BJ (cell line): Measurements from ENCODE around the gene CLDN4. TPM values are rescaled to one million over a fixed set of nuclear protein-coding genes. Genes with fewer than 3 reads are reported as not detected.
"Not testable (repeated sequence)": the region's sequence is repeated elsewhere in the genome, so short reads cannot be mapped to it uniquely, and the experiment has no call there.

ENCODE experiments used
- CTCF ChIA-PET: fragments of 350-600 bp; formaldehyde crosslinking; extraction: SDS; loops from one replicate; lab custom pipeline; 2021; ENCODE audit warnings: antibody characterized with exemption, inconsistent platforms; lab: Yijun Ruan, JAX
- POLR2A ChIA-PET: fragments of 300-600 bp; sonication (Branson Sonifier 250); formaldehyde crosslinking; extraction: SDS; loops from one replicate; lab custom pipeline; 2021; ENCODE audit warnings: antibody characterized with exemption; lab: Charles Lee
- DNase-seq: peaks from one replicate; pipeline ENCODE4 v3.0.0-alpha.2; 2011; ENCODE audit warnings: low read depth
- H3K27me3 ChIP-seq: 2 replicates; pipeline ENCODE4 v1.6.0; 2011; ENCODE audit warnings: low read length; ENCODE audit not compliant: control insufficient read depth, insufficient read depth
- H3K36me3 ChIP-seq: 2 replicates; pipeline ENCODE4 v1.5.1; 2011; ENCODE audit warnings: low read length; ENCODE audit not compliant: control insufficient read depth, insufficient read depth
- H3K4me3 ChIP-seq: 2 replicates; pipeline ENCODE4 v1.5.1; 2011; ENCODE audit warnings: low read depth, mild to moderate bottlenecking, control low read depth, low read length
- polyA plus RNA-seq: library from polyadenylated mRNA; depleted of rRNA; stranded (reverse); fragments of >200 nt; gene quantifications from 2 replicates; pipeline ENCODE4 v1.2.3, GENCODE V29; 2011
- TF ChIP-seq, protein P1 (sequence below): IDR thresholded peaks from 2 replicates; pipeline ENCODE4 v1.5.1; 2011; ENCODE audit warnings: low read depth, mild to moderate bottlenecking, control low read depth, inconsistent platforms, low read length, moderate library complexity; ENCODE audit not compliant: insufficient read depth

CLDN4 gene
- polyA plus RNA-seq, 1 experiment: 0.18 TPM

GRCh38 chr7:73834626-73835191, 3.9 kb downstream of the CLDN4 start:
- TF ChIP-seq, protein P1, sequence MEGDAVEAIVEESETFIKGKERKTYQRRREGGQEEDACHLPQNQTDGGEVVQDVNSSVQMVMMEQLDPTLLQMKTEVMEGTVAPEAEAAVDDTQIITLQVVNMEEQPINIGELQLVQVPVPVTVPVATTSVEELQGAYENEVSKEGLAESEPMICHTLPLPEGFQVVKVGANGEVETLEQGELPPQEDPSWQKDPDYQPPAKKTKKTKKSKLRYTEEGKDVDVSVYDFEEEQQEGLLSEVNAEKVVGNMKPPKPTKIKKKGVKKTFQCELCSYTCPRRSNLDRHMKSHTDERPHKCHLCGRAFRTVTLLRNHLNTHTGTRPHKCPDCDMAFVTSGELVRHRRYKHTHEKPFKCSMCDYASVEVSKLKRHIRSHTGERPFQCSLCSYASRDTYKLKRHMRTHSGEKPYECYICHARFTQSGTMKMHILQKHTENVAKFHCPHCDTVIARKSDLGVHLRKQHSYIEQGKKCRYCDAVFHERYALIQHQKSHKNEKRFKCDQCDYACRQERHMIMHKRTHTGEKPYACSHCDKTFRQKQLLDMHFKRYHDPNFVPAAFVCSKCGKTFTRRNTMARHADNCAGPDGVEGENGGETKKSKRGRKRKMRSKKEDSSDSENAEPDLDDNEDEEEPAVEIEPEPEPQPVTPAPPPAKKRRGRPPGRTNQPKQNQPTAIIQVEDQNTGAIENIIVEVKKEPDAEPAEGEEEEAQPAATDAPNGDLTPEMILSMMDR: no peak
- no peaks in the 10 kb centered on the region for H3K27me3 ChIP-seq
- ChIA-PET POLR2A (no interaction called here), CTCF (interaction anchor here (1.1 kb wide), 1 partner anchor 21 kb away, joined by 3 read pairs; no protein-coding TSS in a partner anchor)
- DNase-seq: no peak
- no peak overlapping the region for H3K4me3 ChIP-seq
- H3K36me3 ChIP-seq: no peaks in the 10 kb centered on the region

- H3K4me3 ChIP-seq, H3K27me3 ChIP-seq, H3K36me3 ChIP-seq, DNase-seq: not testable (repeated sequence)
- ChIA-PET CTCF (interaction anchor here (1.2 kb wide), 1 partner anchor 11 kb away, joined by 4 read pairs; no protein-coding TSS in a partner anchor), POLR2A (interaction anchor here (0.6 kb wide), 1 partner anchor 20 kb away, joined by 7 read pairs; no protein-coding TSS in a partner anchor)
These were observed 6.4 kb downstream of the CLDN4 start for GRCh38 chr7:73837167-73837566.

DNA sequence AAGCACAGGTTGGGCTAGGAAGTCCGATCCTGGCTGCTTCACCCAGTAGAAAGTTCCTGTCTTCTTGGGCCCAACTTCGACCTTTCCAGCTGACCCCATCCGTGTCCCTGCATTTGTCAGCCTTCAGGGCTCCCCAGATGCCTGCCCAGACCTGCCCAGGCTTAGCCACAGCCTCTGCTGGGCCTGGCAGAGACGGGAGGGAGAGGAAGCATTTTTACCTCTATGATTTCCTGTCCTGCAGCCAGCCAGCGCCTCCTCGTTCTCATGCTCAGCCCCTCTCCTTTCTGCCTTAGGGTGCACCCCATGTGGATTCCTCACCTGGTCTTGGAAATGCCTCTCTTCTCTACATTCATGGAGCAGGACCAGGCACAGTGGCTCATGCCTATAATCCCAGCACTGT, 7.8 kb downstream of the CLDN4 start:
- no peaks in the 10 kb centered on the region for H3K36me3 ChIP-seq
- ChIA-PET POLR2A (no interaction called here), CTCF (interaction anchor here (1.0 kb wide), 1 partner anchor 16 kb away, joined by 3 read pairs; no protein-coding TSS in a partner anchor)
- H3K4me3 ChIP-seq: no peak overlapping the region
- H3K27me3 ChIP-seq: no peaks in the 10 kb centered on the region
- TF ChIP-seq, protein P1: no peak
- no peak for DNase-seq

DNA sequence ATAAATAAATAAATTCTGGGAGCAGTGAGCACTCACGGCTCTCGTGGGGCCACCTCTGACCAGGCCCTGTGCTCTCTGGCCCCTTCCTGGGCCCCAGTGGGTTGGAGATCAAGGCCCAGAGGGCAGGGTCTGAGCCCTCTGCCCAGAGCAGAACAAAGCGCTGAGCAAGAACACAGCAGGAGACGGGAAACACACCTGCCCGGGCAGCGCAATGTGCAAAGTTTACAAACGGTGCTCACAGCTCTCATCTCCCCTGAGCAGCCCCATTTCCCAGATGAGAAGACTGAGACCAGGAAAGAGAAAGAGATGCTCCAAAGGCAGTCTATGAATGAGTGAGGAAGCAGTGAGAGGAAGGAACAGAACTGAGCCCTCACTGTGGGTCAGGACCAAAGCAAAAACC, 8.5 kb downstream of the CLDN4 start:
- TF ChIP-seq, protein P1: no peak
- Histone ChIP-seq H3K27me3 (no peaks in the 10 kb centered on the region), H3K36me3 (no peaks in the 10 kb centered on the region), H3K4me3 (no peak overlapping the region)
- POLR2A ChIA-PET: no interaction called here
- CTCF ChIA-PET: interaction anchor here (0.6 to 1.0 kb wide), 2 partner anchors 16 to 35 kb away, joined by 3 to 4 read pairs; no protein-coding TSS in a partner anchor
- DNase-seq: no peak

GRCh38 chr7:73839743-73840714, 9.2 kb downstream of the CLDN4 start:
- TF ChIP-seq, protein P1: no peak
- ChIA-PET CTCF (interaction anchor here (0.6 kb wide), 1 partner anchor 36 kb away, joined by 4 read pairs; no protein-coding TSS in a partner anchor), POLR2A (no interaction called here)
- Histone ChIP-seq H3K4me3 (no peak overlapping the region), H3K27me3 (no peaks in the 10 kb centered on the region), H3K36me3 (no peaks in the 10 kb centered on the region)
- no peak for DNase-seq
